Subcutaneous abdominal adipose tissue (tissue), 5 donors: ENCODE results near the gene GDAP1L1.

ENCODE experiments used
- H3K27ac ChIP-seq: one replicate; pipeline ENCODE4 v1.7.0; 2013; ENCODE audit warnings: low read depth, mild to moderate bottlenecking, inconsistent platforms, low read length, moderate library complexity
- H3K27me3 ChIP-seq, 5 donors: one replicate each; pipeline ENCODE4 v1.7.0; 2013; ENCODE audit warnings: low read length in 5 of 5, inconsistent platforms in 1 of 5; ENCODE audit not compliant: control insufficient read depth in 5 of 5, insufficient read depth in 4 of 5
- H3K36me3 ChIP-seq, 5 donors: one replicate each; pipeline ENCODE4 v1.7.0; 2013; ENCODE audit warnings: low read length in 5 of 5; ENCODE audit not compliant: control insufficient read depth in 5 of 5, insufficient read depth in 5 of 5
- H3K4me1 ChIP-seq, 5 donors: one replicate each; pipeline ENCODE4 v1.7.0; 2013; ENCODE audit warnings: low read length in 5 of 5, mild to moderate bottlenecking in 3 of 5, moderate library complexity in 1 of 5; ENCODE audit not compliant: control insufficient read depth in 5 of 5, insufficient read depth in 5 of 5
- H3K4me3 ChIP-seq, 5 donors: one replicate each; pipeline ENCODE4 v1.7.0; 2013; ENCODE audit warnings: low read length in 5 of 5, low read depth in 1 of 5
- H3K9ac ChIP-seq, 5 donors: one replicate each; pipeline ENCODE4 v1.7.0; 2013; ENCODE audit warnings: low read length in 5 of 5, mild to moderate bottlenecking in 4 of 5, moderate library complexity in 3 of 5
- H3K9me3 ChIP-seq, 5 donors: one replicate each; pipeline ENCODE4 v1.7.0; 2013; ENCODE audit warnings: low read length in 5 of 5; ENCODE audit not compliant: control insufficient read depth in 5 of 5
- donor health status: healthy.
- donor health status: healthy.
- donor health status: healthy.
- donor health status: healthy.
- donor health status: healthy.

Gene GDAP1L1

GRCh38 chr20:44208165-44208564 is 38.9 kb upstream of the GDAP1L1 start:
- no peaks in the 10 kb centered on the region for H3K9me3 ChIP-seq
- peaks cover 4 to 14% (median 11%) of the 10 kb centered on the region in 5 donors for H3K36me3 ChIP-seq
- no peaks in the 10 kb centered on the region for H3K27me3 ChIP-seq
- H3K27ac ChIP-seq: peak overlapping the region; percentile 96
- peak overlapping the region in 3 of 5 donors; percentile 10 to 99 (median 26) for H3K9ac ChIP-seq
- peaks cover 0 to 61% (median 45%) of the 10 kb centered on the region in 5 donors for H3K4me1 ChIP-seq
- peak overlapping the region in 3 of 5 donors; percentile 9 to 98 (median 89) for H3K4me3 ChIP-seq

DNA sequence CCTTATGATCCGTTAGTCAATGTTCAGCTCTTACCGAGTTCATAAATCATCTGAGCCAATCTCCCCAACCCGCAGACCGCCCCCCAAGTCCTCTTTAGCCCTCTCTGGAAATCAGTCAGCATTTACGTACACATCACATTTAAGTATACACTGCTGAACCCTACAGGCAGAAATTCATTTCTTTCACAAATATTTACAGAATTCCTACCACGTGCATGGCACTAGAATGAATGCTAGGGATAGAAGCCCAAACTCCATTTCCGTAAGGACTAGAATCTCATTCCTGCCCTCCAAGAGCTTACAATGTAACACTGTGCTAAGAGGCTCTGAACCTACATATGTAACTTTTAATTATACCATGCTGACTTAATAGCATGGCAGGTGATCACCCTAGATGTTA is 38.3 kb upstream of the GDAP1L1 start:
- Histone ChIP-seq H3K9me3 (no peaks in the 10 kb centered on the region), H3K9ac (peak overlapping the region in 4 of 5 donors; percentile 98 to 99 (median 99)), H3K27me3 (no peaks in the 10 kb centered on the region), H3K27ac (peak overlapping the region; percentile 96), H3K36me3 (peaks cover 4 to 14% (median 11%) of the 10 kb centered on the region in 5 donors), H3K4me3 (peak overlapping the region; percentile 82 to 98 (median 89)), H3K4me1 (peaks cover 0 to 55% (median 43%) of the 10 kb centered on the region in 5 donors)

- Histone ChIP-seq H3K27me3 (no peaks in the 10 kb centered on the region), H3K4me3 (peak overlapping the region; percentile 82 to 98 (median 89)), H3K36me3 (peaks cover 4 to 9% (median 6%) of the 10 kb centered on the region in 5 donors), H3K9ac (peak overlapping the region; percentile 57 to 99 (median 99)), H3K27ac (peak overlapping the region; percentile 96), H3K9me3 (no peaks in the 10 kb centered on the region), H3K4me1 (peaks cover 0 to 45% (median 40%) of the 10 kb centered on the region in 5 donors)
These were observed 37.3 kb upstream of the GDAP1L1 start for GRCh38 chr20:44209686-44210405.

DNA sequence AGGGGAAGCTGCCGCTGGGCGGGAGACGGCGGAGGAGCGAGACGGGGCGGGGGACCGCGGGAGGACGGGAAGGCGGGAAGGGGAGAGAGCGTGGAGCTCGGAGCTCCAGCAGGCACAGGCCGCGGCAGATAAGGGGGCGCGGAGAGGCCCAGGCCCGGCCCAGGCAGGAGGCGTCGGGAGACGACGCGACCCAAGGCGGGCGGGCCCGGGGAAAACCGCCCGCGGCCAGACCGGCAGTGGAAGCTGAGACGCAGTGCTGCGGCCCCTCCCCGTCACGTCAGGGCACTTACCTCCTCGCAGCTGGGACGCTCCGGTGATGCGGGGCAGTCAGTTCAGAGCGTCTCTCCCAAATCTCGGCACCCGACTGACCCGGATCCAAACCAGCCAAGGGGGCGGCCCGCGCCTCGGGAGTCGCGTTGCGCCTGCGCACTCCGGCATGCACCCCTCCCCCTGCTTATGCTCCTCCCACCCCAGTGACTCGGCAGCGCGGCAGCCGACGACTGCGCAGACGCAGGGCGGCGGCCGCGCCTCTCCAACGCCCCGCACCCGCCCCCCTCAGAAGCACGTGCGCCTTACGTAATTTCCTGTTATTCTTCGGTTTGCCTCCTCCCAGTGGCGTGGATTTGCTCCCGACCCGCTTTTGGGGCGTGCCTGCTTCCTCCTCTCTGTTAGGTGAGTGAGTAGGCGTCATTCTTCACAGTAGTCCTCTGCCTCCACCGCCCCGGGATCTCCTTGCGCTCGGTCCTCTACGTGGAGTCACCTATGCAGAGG is 36.5 kb upstream of the GDAP1L1 start, which contains the start of gene OSER1:
Gene OSER1 (minus strand): TSS at position 366 of the 771 bp plus-strand sequence. CDS start 3,814 bp downstream, outside the sequence.
- no peaks in the 10 kb centered on the region for H3K27me3 ChIP-seq
- peak within 1 kb of the TSS; percentile 69 to 99 (median 99) for H3K9ac ChIP-seq
- H3K4me1 ChIP-seq: peaks cover 0 to 45% (median 40%) of the 10 kb centered on the region in 5 donors
- H3K36me3 ChIP-seq: peaks cover 0 to 6% (median 3%) of the 10 kb centered on the region in 5 donors
- no peaks in the 10 kb centered on the region for H3K9me3 ChIP-seq
- H3K27ac ChIP-seq: peak within 1 kb of the TSS; percentile 96
- H3K4me3 ChIP-seq: peak within 1 kb of the TSS; percentile 87 to 98 (median 90)

DNA sequence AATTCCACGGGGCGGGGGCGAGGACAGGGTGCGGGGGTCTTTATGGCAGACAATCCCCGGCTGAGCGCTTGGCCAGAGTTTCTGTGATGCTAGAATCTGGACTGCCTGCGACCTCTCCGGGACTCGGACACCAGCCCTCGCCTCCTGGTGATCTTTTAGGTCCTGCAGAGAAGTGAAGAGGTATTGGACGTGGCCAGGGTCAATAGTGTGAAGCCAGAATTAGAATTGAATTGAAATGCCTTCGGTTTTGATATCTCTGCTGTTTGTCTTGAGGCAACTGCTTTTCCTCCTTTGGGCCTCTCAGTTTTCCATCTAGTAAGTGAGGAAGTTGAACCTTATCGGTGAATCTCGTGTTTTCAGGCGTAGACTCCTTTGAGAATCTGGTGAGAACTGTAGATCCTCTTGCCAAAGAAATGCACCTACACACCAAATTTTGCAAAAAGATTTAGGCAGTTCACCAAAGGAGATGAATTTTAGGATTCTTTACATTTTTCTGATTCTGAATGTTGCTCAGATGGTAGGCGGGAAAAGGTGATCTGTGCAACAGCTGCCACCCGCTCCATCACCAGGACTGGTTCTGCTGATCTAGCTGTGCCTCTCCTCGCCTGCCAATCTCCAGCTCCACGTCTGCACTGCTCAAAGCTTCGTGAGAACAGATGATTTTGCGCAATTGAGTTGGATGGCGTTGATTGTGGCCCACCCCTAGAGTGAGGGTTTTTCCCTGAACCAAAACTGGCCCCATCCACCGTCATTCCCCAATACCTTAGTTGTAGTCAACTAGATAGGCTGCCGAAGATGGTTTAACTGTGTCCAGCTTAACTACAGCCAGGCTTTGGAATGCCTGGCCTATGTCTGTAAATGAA is 35.7 kb upstream of the GDAP1L1 start:
- peak overlapping the region; percentile 96 for H3K27ac ChIP-seq
- H3K9ac ChIP-seq: peak overlapping the region; percentile 69 to 87 (median 85)
- H3K4me1 ChIP-seq: peaks cover 0 to 41% (median 40%) of the 10 kb centered on the region in 5 donors
- H3K4me3 ChIP-seq: peak overlapping the region; percentile 87 to 98 (median 90)
- H3K9me3 ChIP-seq: no peaks in the 10 kb centered on the region
- no peaks in the 10 kb centered on the region for H3K27me3 ChIP-seq
- H3K36me3 ChIP-seq: peaks cover under 1 to 5% (median 2%) of the 10 kb centered on the region in 5 donors

GRCh38 chr20:44212792-44213191 is 34.3 kb upstream of the GDAP1L1 start:
- Histone ChIP-seq H3K4me3 (no peak overlapping the region), H3K27me3 (no peaks in the 10 kb centered on the region), H3K4me1 (peaks cover 0 to 35% (median 34%) of the 10 kb centered on the region in 5 donors), H3K9ac (peak overlapping the region in 1 of 5 donors; percentile 18), H3K27ac (no peak overlapping the region), H3K36me3 (peaks cover 0 to 7% (median 3%) of the 10 kb centered on the region in 5 donors), H3K9me3 (no peaks in the 10 kb centered on the region)

- no peaks in the 10 kb centered on the region for H3K9me3 ChIP-seq
- no peak overlapping the region for H3K27ac ChIP-seq
- H3K36me3 ChIP-seq: peaks cover 0 to 7% (median 5%) of the 10 kb centered on the region in 5 donors
- no peaks in the 10 kb centered on the region for H3K27me3 ChIP-seq
- no peak overlapping the region for H3K9ac ChIP-seq
- H3K4me1 ChIP-seq: peaks cover 0 to 14% (median 12%) of the 10 kb centered on the region in 5 donors
- H3K4me3 ChIP-seq: no peak overlapping the region
These were observed 32.0 kb upstream of the GDAP1L1 start for GRCh38 chr20:44215125-44215524.

DNA sequence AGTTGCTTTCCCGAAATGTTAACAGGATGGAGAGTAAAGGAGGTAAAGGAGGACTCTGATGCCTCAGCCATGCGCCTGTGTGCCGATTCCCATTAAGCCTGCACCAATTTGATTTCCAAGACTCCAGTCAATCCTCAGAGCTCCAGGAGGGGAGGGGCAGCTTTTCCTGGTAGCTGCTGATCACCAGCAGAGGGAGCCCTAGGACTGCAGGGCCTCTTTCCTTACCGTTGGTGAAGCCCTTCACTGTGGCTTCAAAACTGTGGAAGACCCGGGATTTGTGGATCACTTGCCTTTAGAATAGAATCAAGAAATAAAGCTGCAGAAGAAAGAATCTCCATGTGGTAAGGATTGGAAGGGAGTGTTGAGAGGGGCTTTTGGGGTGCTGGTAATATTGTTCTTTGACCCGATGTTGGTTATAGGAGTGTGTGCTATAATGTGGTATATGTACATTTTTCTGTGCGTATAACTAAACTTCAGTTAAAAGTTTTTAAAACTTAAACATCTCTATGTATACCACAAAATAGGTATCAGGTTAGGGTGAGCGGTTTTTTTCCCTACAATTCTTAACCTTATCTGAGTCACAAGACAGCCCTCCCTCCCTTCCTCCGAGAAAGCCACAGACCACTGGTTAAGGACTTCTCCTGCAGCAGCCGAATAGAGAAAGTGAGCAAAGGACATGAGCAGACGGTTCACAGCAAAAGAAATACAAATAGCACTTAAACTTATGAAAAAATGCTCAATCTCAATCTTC is 29.6 kb upstream of the GDAP1L1 start:
- Histone ChIP-seq H3K27me3 (no peaks in the 10 kb centered on the region), H3K36me3 (peaks cover 0 to 10% (median 5%) of the 10 kb centered on the region in 5 donors), H3K4me3 (no peak overlapping the region)

GRCh38 chr20:44218446-44218845 is 28.7 kb upstream of the GDAP1L1 start:
- Histone ChIP-seq H3K4me1 (no peaks in the 10 kb centered on the region), H3K9ac (no peak overlapping the region), H3K27ac (no peak overlapping the region), H3K4me3 (no peak overlapping the region), H3K36me3 (peaks cover 0 to 10% (median 5%) of the 10 kb centered on the region in 5 donors), H3K9me3 (no peaks in the 10 kb centered on the region), H3K27me3 (no peaks in the 10 kb centered on the region)

More for the DNA sequence above, 29.6 kb upstream of the GDAP1L1 start:
- H3K9me3 ChIP-seq: no peaks in the 10 kb centered on the region
- no peaks in the 10 kb centered on the region for H3K4me1 ChIP-seq
- no peak overlapping the region for H3K27ac ChIP-seq
- H3K9ac ChIP-seq: peak overlapping the region in 1 of 5 donors; percentile 4
